Stimulated activated naive CD4-positive, alpha-beta T cell (primary cell): ENCODE results near the gene PLET1.
"Not testable (repeated sequence)": the region's sequence is repeated elsewhere in the genome, so short reads cannot be mapped to it uniquely, and the experiment has no call there.

Experiments used
- DNase-seq, 6 experiments: peaks; one replicate each; lab custom pipeline; 2025; lab: John Stamatoyannopoulos, UW

PLET1 gene

DNA sequence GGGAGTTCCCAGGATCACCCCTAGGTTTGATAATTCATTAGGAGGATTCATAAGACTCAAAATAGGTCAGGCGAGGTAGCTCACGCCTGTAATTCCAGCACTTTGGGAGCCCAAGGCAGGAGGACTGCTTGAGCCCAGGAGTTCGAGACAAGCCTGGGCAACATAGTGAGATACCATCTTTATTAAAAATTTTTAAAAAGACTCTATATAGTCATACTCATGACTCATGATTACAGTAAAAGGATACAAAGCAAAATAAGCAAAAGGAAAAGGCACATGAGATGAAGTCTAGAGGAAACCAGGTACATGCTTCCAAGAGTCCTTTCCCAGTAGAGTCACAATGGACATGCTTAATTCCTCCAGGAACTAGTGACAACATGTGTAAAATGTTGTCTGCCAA, 48.4 kb downstream of the PLET1 start:
- no peak for DNase-seq

DNA sequence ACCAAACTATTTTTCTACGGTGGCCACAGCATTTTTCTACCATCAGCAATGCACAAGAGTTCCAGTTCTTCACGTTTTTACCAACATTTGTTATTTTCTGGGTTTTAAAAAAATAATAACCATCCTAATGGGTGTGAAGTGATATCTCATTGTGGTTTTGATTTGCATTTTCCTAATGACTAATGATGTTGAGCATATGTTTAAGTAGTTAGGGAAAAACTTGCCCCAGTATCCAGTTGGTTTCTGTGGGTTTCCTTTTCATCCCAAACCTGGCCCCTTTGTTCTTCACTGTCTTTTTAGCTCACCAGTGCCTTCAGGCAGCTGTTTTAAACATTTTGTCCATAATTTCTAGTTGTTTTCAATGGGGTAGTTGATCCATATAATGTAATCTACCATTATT, 49.1 kb downstream of the PLET1 start:
- no peak for DNase-seq

DNA sequence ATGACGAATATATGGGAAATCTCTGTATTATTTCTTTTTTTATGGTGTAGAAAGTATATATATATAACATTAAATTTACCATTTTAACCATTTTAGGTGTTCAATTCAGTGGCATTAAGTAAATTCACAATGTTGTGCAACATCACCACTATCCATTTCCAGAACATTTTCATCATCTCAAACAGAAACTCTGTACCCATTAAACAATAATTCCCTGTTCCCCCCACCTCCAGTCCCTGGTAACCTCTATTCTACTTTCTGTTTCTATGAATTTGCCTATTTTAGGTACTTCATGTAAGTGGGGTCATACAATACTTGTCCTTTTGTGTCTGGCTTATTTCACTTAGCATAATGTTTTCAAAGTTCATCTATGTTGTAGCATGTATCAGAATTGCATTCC, 49.8 kb downstream of the PLET1 start:
- no peak for DNase-seq

DNA sequence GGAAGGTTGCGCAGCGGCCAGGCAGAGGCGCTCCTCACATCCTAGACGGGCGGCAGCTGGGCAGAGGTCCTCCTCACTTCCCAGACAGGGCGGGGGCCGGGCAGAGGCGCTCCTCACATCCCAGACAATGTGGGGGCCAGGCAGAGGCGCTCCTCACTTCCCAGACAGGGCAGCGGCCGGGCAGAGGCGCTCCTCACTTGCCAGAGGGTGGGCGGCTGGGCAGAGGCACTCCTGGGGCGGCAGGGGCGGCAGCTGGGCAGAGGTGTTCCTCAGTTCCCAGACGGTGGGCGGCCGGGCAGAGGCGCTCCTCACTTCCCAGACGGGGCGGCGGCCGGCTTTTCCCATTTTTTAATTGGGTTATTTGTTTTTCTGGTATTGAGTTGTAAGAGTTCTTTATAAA, 54.6 kb downstream of the PLET1 start:
- DNase-seq: no peak

DNA sequence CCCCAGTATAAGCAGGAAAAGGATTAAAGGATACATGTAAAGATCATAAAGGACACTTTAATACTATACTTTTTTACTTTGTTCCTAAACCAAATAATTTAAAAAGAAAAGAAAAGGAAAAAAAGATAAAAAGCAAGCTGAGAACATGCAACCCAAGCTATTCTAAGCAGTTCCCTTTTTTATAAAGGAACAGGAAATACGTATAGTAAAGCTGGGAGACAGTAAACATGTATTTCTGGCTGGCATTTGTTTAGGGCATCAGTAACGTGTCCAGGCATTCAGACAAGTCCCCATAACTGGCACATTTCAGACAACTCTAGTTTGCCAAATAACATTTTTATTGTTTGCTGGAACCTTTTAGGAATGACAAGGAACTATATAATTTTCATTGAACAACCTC, 60.4 kb downstream of the PLET1 start:
- DNase-seq: no peak

DNA sequence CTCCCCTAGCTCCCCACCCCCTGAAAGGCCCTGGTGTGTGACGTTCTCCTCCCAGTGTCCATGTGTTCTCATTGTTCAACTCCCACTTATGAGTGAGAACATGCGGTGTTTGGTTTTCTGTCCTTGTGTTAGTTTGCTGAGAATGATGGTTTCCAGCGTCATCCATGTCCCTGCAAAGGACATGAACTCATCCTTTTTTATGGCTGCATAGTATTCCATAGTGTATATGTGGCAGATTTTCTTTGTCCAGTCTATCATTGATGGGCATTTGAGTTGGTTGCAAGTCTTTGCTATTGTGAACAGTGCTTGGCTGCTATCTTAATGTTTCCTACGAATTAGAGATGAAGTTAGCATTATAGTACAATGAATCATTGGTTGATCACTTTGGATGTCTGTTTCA, 61.6 kb downstream of the PLET1 start:
- DNase-seq: not testable (repeated sequence)
